Amniotic epithelial cell (primary cell): ENCODE measurements around the gene DOCK3.

ENCODE experiments used
- DNase-seq: peaks from one replicate; pipeline ENCODE4 v3.0.0-alpha.2; 2010; ENCODE audit warnings: low read depth

Gene DOCK3

DNA sequence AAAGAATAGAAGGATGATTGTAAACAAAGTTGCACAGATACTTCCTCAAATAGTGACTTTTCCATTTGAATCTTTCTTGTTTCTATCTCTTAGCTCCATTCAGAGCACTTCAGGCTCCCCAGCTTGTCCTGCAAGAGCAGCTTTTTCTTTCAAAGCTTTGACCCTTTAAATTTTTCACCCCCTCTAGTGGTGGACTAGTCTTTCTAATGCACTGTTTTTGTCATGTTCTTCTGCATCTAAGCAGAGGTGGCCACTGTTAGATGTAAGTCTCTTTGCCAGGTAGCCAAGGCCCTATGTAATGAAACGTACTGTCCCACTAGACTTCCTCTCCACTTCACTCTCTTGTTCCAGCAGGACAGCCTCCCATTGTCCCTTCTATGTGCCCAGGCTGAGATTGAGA lies 636.3 kb downstream of the DOCK3 start:
- peak; percentile 10 for DNase-seq

DNA sequence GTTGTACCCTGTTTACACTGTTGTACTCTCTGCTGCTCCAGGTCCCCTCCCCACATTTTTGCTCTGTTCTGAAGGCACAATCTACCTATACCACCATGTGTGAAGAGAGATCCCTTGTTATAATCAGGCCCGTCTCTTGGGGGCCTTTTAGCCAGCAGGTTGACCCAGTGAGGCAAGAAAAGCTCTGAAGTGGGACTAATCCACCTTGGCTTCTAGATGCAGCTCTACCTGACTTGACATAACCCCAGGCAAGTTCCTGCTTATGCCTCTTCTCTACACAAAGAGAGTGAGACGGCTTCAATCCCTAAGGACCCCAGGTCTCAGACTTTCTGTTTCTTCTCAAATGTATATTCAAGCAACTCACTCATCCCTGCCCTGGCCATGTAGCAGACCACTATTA lies 653.5 kb downstream of the DOCK3 start:
- no peak for DNase-seq

DNA sequence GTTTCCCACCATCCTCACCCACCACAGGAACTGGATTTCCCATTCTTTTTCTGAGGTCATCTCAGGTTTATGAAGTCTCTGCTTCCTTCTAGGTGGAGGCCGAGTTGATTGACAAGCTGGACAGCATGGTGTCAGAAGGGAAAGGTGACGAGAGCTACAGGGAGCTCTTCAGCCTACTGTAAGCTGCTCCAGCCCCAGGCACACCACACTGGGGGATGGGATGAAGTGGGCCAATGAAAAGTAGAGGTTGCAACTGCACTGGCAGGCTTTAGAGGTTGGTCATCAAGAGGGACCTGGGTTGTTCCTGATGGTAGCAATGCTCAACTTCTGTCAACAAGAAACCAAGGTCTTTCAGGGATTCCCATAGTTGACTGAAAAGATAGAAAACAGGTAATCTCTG lies 655.3 kb downstream of the DOCK3 start:
- DNase-seq = no peak

DNA sequence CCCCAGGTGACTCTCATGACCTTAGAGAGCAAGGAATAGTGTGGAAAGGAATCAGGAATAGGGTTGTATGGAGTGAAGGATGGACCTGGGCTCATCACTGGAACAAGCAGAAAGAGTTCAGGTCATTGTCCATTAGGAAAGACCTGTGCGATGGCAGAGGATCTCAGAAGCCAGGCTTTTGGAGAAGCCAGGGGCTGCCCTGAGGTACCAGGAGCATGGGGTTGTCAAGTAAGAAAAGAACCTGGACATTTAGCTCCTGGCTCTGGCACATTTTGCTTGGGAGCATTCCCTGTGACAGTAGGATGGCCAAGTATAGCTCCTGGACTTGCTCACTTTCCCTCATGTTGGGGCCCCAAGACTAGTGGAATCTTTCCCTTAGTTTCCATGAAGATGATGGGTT lies 657.4 kb downstream of the DOCK3 start:
- DNase-seq = no peak

DNA sequence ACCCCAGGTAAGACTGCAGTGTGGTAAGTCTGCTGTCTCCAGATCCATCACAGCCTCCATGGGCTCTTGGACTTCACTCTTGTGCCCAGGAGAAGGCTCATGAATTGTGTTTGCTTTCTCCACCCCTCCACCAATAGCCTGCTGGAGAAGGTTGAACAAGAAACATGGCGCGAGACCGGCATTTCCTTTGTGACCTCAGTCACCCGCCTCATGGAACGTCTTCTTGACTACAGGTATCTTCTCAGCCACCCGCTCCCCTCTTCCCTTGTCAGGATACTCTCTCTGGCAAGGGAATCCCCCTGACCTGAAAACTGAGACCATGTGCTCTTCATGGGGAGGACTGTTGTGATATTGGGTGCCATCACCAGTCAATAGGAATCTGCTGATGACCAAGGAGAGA lies 658.3 kb downstream of the DOCK3 start:
- DNase-seq = no peak

DNA sequence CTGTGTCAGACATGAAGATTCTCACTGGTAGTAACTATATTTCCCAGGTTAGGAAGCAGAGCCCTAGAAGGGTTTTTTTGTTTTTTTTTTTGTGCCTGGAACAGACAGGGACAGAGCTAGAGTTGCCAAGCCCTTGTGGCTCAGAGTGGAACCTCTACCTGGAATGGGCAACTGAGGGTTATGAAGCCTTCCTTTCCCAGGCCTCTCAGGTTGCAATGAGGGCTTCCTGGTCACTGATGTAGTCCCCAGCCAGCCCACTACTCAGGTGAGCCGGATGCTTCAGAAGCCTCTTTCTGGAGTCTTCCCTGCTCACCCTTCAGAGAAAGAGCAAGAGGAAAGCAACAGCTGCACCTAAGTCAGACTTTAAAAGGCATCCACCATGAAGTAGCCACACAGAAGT lies 661.5 kb downstream of the DOCK3 start:
- no peak for DNase-seq

DNA sequence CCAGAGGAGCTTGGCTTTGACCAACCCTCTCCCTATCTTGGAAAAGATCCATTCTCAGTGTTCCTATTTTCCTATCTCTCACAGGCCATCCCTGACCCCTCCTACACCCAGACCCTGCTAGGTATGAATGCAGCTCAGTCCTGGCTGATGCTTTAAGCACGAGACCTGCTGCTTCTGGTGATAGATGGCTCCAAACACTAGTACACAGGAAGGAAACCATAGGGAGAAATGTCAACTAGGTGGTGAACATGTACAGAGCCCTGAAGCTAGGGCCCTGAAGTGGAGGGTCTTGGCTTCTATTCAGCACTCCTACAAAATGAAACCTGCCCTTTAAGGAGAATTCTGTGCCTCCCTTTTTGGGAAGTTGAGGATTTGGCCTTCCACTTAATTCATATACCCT lies 662.9 kb downstream of the DOCK3 start:
- DNase-seq = no peak

DNA sequence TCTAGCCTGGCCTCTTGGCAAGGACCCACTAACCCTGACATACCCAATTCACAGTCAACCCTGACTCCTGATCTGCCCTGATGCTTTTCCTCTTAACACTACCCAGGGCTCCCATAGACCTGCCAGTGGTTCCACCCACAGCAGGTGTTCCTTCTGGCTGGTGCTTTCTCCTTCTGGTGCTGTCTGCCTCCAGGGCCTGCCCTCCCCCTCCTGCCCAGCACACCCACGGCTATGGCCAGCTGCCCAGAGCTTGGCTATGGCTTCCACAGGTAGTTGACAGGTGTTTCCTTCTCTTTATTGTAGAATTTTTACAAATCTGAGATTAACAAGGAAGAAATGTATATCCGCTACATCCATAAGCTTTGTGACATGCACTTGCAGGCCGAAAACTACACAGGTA lies 663.9 kb downstream of the DOCK3 start:
- no peak for DNase-seq

DNA sequence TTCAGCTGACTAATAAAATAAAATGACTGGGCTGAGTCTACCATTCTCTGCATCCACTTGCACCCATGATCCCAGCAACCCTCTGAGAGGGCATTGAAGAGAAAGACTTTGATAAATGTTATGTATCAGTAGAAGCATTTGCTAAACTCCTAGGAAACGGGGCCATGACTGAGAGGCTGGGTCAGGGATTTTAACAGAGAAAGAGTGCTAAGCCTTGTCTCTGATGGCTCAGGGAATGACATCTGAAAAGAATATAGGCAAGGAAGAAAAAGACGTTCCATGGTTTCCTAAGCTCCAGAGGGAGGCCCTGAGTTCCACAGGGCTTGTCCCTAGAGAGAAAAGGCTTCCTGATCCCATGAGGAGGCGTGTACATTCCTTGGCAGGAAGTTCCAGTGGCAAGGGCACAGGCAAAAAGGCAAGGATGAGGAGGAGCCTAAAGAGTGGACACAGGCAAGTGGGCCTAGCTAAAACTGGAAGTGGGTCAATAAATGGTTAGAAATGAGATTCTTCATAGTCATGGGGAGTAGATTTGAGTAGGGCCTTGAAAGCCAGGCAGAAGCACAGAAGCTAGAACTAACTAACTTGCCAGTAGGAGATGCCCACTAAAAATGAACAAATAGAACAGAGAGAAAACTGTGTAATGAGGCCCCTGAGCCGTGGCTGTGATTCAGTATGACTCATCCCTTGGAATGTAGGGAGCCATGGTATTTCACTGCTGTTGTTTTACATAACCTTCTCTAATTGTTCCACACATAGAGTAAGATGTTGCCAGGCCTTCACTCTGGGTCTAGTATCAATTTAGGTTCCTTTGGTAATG lies 665.5 kb downstream of the DOCK3 start:
- peak; percentile 91 for DNase-seq

DNA sequence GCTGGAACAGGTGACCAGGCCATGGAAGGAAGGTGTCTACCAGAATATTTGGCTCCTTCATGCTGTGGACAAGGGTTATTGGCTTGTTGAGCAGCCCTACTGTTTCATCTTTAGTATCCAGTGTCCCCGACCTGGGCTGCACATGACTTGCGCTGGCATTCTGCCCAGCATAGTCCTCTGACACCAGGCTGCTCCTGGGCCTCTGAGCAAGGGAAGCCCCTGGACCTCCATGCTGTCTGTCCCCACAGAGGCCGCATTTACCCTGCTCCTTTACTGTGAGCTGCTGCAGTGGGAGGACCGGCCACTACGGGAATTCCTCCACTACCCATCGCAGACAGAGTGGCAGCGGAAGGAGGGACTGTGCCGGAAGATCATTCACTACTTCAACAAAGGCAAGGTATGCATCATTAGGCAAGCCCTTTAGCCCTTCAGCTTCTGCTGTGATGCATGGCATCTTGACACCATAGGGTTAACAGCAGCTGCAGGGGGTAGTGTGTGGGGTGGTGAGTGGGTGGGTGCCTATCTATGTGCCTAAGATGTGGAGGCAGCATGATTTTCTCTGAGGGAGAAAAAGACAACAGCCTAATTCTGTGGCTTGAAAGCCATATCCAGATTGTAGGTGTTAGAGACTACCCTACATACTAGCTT lies 666.4 kb downstream of the DOCK3 start:
- DNase-seq = peak; percentile 5

DNA sequence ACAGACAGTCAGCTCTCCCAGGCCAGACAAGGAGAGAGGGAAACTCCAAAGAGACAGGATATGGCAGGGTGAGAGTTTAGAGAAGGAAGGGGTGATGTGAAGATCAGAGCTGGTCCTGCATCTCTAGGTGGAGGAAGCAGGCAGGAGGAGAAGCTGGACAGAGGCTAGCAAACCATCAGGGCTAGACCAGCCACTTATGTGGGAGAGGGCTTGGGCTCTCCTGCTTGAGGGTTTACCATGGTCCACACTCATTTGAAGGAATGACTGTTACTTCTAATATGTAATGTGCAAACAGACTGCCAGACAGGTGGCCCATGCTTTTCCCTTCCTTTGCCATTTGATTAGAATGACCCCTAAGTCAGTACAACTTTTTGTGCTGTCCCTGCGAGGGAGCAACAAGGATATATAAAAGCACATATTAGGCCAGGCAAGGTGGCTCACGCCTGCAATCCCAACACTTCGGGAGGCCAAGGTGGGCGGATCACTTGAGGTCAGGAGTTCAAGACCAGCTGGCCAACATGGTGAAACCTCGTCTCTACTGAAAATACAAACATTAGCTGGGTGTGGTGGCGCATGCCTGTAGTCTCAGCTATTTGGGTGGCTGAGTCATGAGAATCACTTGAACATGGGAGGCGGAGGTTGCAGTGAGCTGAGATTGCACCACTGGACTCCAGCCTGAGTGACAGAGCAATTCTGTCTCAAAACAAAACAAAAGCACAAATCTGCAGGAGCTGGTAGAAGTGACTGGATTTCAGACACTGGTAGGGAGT lies 669.4 kb downstream of the DOCK3 start:
- DNase-seq = peak; percentile 85

DNA sequence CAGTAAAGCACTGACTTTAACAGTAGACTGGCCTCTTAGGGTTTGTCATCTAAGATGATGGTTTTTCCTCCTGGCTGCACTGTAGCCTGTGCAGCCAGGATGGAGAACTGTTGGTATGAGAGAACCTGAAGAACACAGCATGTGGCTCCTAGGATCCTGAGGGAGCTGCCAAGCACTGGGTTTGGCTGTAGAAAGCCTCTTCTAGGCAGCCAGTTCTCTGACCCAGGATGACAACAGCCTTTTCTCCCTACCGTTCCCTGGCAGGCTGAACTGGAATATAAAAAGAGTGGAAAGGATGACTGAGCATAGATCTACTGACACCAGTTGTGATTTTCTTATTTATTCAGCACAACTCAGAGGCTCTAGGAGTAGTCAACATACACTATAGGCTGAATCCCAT lies 676.0 kb downstream of the DOCK3 start:
- no peak for DNase-seq

DNA sequence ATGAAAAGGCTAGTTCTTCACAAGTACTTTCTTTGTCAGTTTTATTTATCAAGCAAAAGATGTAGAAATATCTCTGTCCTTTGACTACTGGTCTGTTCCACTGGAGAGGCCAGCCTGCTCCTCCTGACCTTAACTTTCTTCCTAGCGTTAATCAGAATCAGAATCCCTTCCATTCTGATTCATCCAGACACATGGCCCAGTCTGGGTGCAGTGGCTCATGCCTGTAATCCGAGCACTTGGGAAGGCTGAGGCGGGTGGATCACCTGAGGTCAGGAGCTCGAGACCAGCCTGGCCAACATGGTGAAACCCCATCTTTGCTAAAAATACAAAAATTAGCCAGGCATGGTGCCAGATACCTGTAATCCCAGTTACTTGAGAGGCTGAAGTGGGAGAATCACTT lies 678.4 kb downstream of the DOCK3 start:
- DNase-seq = peak; percentile 5

DNA sequence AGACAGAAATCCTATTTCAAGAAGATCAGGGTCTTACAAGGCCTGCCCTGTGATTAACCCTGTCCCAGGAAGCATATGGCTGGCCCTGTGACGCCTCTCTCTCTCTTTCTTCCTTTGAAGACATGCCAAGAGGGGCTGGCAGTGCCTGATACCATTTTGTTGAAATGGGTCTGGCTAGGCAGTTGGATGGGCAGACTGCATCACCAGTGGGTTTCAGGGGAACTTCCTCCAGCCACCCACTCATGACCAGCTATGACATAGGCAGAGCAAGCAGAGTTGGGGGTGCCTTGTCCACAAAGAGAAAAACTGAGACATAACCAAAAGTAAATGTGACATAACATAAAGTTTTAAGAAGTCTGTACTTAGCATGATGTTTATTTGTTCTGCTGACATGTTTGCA lies 679.0 kb downstream of the DOCK3 start:
- DNase-seq = no peak

DNA sequence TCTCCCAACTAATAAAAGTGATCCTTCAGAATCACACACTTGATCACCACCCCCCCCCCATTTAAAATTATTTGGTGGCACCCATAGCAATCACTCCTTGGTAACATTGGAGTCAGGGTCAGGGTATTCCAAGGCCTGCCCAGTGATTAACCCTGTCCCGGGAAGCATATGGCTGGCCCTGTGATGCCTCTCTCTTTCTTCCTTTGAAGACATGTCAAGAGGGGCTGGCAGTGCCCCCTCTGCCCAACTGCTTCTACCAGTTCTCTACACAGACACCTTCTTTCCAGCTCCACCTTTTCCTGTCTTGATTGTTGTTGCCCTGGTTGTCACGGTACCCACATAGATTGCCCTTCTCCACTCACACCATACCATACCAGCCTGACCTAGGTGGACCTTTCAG lies 679.4 kb downstream of the DOCK3 start:
- DNase-seq = no peak

DNA sequence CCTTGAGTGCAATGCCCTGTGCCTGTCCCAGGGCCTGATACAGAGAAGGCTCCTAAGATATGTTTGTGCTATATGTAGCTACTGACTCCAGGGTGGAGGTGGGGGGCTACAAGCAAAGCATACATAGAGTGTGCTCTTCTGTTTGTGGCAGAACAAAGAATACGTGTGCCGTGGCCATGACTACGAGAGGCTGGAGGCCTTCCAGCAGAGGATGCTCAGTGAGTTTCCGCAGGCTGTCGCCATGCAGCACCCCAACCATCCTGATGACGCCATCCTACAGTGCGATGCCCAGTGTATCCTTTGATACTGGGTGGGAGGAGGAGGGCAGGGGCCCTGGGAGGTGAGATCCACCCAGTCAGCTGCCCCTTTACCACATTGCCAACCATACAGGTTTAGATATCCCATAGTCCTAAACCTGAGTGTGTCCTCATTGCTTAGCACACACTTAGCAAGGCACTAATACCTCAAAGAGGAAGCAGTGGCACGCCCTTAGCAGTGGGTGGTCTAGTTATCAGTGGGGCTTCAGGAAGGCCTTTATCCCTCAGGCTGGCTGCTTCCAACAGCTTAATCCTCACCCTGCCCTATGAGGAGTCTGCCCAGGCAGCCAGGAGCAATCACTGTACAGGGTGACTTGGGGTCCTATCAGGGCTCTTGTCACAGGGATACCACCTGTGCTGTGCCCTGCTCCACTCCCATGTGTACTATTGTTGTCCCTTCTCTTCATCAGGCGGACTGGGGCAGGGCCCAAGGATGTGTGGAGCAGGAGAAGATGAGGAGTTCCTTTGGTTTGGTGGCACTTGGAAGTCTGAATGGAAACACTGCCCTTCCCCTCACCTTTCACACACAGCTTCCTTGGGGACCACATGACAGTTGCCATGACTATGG lies 680.2 kb downstream of the DOCK3 start:
- no peak for DNase-seq

DNA sequence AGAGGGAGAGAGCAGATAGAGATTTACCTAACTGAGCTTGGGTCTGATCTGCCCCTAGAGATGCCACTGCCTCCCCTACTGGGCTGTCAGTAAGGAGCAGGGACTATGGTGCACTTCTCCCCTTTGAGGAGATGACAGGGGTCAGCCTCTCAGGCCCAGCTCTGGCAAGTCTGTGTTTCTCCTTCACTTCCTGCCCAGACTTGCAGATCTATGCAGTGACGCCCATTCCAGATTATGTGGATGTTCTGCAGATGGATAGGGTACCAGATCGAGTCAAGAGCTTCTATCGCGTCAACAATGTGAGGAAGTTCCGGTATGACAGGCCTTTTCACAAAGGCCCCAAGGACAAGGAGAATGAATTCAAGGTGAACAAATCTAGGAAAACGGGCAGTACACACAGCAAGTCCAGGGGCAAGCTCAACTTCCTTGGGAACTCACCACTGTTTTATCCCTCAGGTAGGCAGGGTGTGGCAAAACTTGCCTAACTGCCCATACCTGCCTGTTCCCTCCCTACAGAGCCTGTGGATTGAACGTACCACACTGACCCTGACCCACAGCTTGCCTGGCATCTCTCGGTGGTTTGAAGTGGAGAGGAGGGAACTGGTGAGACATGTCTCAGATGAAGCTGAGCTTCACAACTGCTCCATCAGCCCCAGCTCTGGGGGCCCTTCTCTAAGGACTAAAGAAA lies 681.3 kb downstream of the DOCK3 start:
- DNase-seq = no peak

DNA sequence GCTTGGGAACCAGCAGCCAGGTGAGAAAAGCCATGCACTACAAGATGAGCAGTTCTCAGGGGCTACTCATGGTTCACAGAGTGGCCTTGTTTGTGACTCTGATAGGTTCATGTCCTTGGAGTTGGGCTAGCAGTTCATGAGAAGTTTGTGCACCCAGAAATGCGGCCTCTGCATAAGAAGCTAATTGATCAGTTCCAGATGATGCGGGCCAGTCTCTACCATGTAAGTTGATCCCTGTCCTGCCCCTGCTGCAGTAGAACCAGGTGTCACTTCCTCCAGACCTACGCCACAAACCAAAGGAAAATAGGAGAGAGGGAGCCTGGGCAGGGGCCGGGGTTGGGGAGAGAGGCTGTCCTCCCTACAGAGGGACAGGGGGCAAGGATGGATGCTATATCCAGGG lies 683.1 kb downstream of the DOCK3 start:
- no peak for DNase-seq

DNA sequence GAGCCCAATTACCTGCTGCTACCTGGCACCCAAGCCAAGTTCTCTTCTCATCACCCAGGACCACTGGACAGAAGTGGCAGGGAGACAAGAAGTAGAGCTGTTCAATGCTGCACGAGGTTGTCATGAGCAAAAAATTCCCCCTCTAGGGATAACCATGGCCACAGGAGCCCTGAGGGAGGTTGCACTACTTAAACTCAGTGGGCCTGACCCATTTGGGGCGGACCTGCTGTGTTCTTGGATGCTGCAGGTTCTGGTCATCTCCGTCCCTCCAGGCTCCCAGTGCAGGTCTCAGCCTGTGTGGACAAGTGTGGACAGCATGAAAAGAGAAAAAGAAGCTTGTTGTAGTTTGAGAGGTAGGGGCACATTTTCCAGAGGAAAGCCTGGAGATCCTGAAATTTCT lies 684.3 kb downstream of the DOCK3 start:
- DNase-seq = no peak

DNA sequence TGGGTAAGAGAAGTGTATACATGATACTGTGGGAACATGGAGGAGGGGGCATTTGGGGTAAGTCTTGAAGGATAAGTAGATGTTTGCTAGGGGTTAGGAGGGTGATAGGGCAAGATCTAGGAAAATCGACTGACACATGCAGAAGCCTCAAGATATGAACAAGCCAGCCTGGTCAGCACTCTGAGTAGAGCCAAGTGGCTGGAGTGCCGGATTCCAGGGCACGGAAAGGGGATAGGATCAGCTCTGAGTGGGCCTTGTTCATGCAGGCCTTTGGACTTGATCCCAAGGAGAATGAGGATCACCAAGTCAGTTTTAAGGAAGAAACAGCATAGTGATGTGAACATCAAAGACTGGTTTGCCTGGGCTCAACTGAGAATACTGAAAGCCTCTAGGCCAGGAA lies 686.1 kb downstream of the DOCK3 start:
- DNase-seq = no peak

DNA sequence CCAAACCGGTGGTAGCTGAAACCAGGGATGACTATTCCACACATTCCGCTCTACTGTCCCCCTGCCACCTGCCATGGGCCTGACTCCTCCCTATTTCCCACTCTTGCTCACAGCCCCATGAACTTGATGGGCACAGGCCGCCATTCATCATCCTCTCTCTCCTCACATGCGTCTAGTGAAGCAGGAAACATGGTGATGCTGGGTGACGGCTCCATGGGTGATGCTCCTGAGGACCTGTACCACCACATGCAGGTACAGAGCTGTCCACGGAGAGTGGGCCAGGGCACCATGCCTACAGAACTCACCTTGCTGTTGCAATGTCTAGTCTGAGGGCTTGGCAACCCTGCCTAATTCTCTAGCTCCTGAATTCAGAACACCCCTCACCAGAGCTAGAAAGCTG lies 687.0 kb downstream of the DOCK3 start:
- no peak for DNase-seq

DNA sequence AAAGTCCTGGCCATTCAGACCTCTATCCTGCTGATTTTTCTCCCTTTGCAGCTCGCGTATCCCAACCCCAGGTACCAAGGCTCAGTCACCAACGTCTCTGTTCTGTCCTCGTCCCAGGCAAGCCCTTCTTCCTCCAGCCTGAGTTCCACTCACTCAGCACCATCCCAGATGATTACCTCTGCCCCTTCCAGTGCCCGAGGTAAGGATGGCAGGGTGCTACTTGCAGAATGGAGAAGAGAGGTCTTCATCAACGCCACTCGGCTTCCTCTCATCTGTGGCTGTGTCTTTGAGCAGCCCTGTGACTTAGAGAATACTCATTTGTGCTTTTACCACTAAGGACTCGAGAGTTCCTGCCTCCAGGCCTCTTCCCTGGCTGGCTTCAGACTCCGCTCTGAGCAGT lies 687.7 kb downstream of the DOCK3 start:
- DNase-seq = no peak
